B cell (primary cell): ENCODE measurements around the gene DNAJC24.

ENCODE experiments used
- CTCF ChIP-seq: fragments of 200-600 bp; IDR thresholded peaks from one replicate; pipeline ENCODE4 v1.8.0; 2022; ENCODE audit warnings: antibody characterized with exemption, mild to moderate bottlenecking
- EZH2 ChIP-seq: IDR thresholded peaks from 2 replicates; pipeline ENCODE4 v1.6.1; 2012; ENCODE audit warnings: borderline replicate concordance, low read depth, mild to moderate bottlenecking, moderate library complexity, low read length; ENCODE audit not compliant: insufficient read depth, poor library complexity, severe bottlenecking

- no peak for TF ChIP-seq EZH2
- TF ChIP-seq CTCF: no peak
Observed at GRCh38 chr11:31480930-31481329, 111.3 kb downstream of the DNAJC24 start.
